H9 (cell line): ENCODE results near the gene DLL3. TPM values are rescaled to one million over a fixed set of nuclear protein-coding genes. Genes with fewer than 3 reads are reported as not detected.
A peak's percentile ranks its signal among the peaks of the same experiment; 100 is the strongest.

ENCODE experiments used
- DNase-seq: peaks from one replicate; pipeline ENCODE4 v3.0.0-alpha.2; 2017
- H2AFZ ChIP-seq: one replicate; pipeline ENCODE4 v1.6.1; 2013; ENCODE audit warnings: mild to moderate bottlenecking, low read length, control low read depth, moderate library complexity
- H2AK5ac ChIP-seq: 2 replicates; pipeline ENCODE4 v1.6.1; 2013; ENCODE audit warnings: low read length, control low read depth, mixed read lengths; ENCODE audit not compliant: insufficient read length
- H2BK120ac ChIP-seq: one replicate; pipeline ENCODE4 v1.6.1; 2013; ENCODE audit warnings: low read depth, mild to moderate bottlenecking, low read length, control low read depth, inconsistent platforms; ENCODE audit not compliant: poor library complexity, severe bottlenecking
- H2BK12ac ChIP-seq: 2 replicates; pipeline ENCODE4 v1.6.1; 2013; ENCODE audit warnings: low read length, control low read depth, mixed read lengths, low read depth; ENCODE audit not compliant: insufficient read length
- H2BK15ac ChIP-seq: 2 replicates; pipeline ENCODE4 v1.6.1; 2013; ENCODE audit warnings: low read depth, low read length, control low read depth
- H2BK20ac ChIP-seq: one replicate; pipeline ENCODE4 v1.6.1; 2013; ENCODE audit warnings: low read depth, mild to moderate bottlenecking, low read length, control low read depth, inconsistent platforms; ENCODE audit not compliant: poor library complexity, severe bottlenecking
- H2BK5ac ChIP-seq: 2 replicates; pipeline ENCODE4 v1.6.1; 2013; ENCODE audit warnings: low read length, control low read depth, mixed read lengths; ENCODE audit not compliant: insufficient read length
- H3K14ac ChIP-seq: 2 replicates; pipeline ENCODE4 v1.6.1; 2013; ENCODE audit warnings: low read length, control low read depth; ENCODE audit not compliant: insufficient read depth
- H3K18ac ChIP-seq: 2 replicates; pipeline ENCODE4 v1.6.1; 2013; ENCODE audit warnings: low read depth, mild to moderate bottlenecking, mixed read lengths, low read length, control low read depth; ENCODE audit not compliant: insufficient read length
- H3K23ac ChIP-seq: 2 replicates; pipeline ENCODE4 v1.6.1; 2013; ENCODE audit warnings: low read length, control low read depth, mixed read lengths, low read depth; ENCODE audit not compliant: insufficient read length
- H3K23me2 ChIP-seq: 2 replicates; pipeline ENCODE4 v1.6.1; 2013; ENCODE audit warnings: low read depth, mild to moderate bottlenecking, mixed read lengths, low read length, control low read depth; ENCODE audit not compliant: insufficient read length, poor library complexity, severe bottlenecking
- H3K27ac ChIP-seq: 2 replicates; pipeline ENCODE4 v1.5.1; 2013; ENCODE audit warnings: low read length, control low read depth, mixed read lengths, low read depth; ENCODE audit not compliant: insufficient read length
- H3K27me3 ChIP-seq: 2 replicates; pipeline ENCODE4 v1.6.1; 2013; ENCODE audit warnings: low read length, control low read depth, inconsistent platforms; ENCODE audit not compliant: insufficient read depth
- H3K4ac ChIP-seq: 2 replicates; pipeline ENCODE4 v1.6.1; 2013; ENCODE audit warnings: low read depth, mild to moderate bottlenecking, control low read depth, inconsistent platforms, low read length, moderate library complexity
- H3K4me1 ChIP-seq: 2 replicates; pipeline ENCODE4 v1.6.1; 2013; ENCODE audit warnings: low read length, control low read depth, inconsistent platforms; ENCODE audit not compliant: insufficient read depth
- H3K4me2 ChIP-seq: 2 replicates; pipeline ENCODE4 v1.6.1; 2013; ENCODE audit warnings: low read length, control low read depth, mixed read lengths; ENCODE audit not compliant: insufficient read length, insufficient read depth
- H3K56ac ChIP-seq: 2 replicates; pipeline ENCODE4 v1.6.1; 2013; ENCODE audit warnings: low read depth, mild to moderate bottlenecking, mixed read lengths, low read length, control low read depth; ENCODE audit not compliant: insufficient read length
- H3K79me1 ChIP-seq: 2 replicates; pipeline ENCODE4 v1.6.1; 2013; ENCODE audit warnings: low read depth, mild to moderate bottlenecking, moderate library complexity, low read length, control low read depth, inconsistent platforms; ENCODE audit not compliant: insufficient read depth, poor library complexity, severe bottlenecking
- H3K79me2 ChIP-seq: 2 replicates; pipeline ENCODE4 v1.6.1; 2013; ENCODE audit warnings: low read length, control low read depth, inconsistent platforms; ENCODE audit not compliant: insufficient read depth
- H3K9ac ChIP-seq: 2 replicates; pipeline ENCODE4 v1.6.1; 2013; ENCODE audit warnings: low read length, control low read depth, mixed read lengths; ENCODE audit not compliant: insufficient read length; ENCODE audit errors: extremely low read depth
- H3K9me3 ChIP-seq: one replicate; pipeline ENCODE4 v1.6.1; 2013; ENCODE audit warnings: low read depth, low read length, inconsistent platforms; ENCODE audit not compliant: control insufficient read depth
- H3T11ph ChIP-seq: one replicate; pipeline ENCODE4 v1.6.1; 2013; ENCODE audit warnings: mild to moderate bottlenecking, low read length, control low read depth, inconsistent platforms
- H4K20me1 ChIP-seq: one replicate; pipeline ENCODE4 v1.6.1; 2013; ENCODE audit not compliant: control insufficient read depth, insufficient read length, insufficient read depth
- H4K5ac ChIP-seq: 2 replicates; pipeline ENCODE4 v1.6.1; 2013; ENCODE audit warnings: low read depth, mild to moderate bottlenecking, mixed read lengths, low read length, control low read depth; ENCODE audit not compliant: insufficient read length
- H4K8ac ChIP-seq: replicated peaks from 2 replicates; pipeline ENCODE4 v1.6.1; 2013; ENCODE audit warnings: low read length, control low read depth, mixed read lengths, low read depth; ENCODE audit not compliant: insufficient read length
- H4K91ac ChIP-seq: 2 replicates; pipeline ENCODE4 v1.6.1; 2013; ENCODE audit warnings: low read depth, mild to moderate bottlenecking, moderate library complexity, mixed read lengths, low read length, control low read depth; ENCODE audit not compliant: insufficient read length
- H3K27ac Mint-ChIP-seq, 3 experiments: 2 replicates in 2 of 3; 3 replicates in 1 of 3; pipeline ENCODE4 v1.8.0; 2020 to 2021; ENCODE audit warnings: mixed read lengths in 3 of 3, mild to moderate bottlenecking in 1 of 3, moderate library complexity in 1 of 3
- H3K27me3 Mint-ChIP-seq: 2 replicates; pipeline ENCODE4 v1.8.0; 2021; ENCODE audit warnings: low read depth, mild to moderate bottlenecking, moderate library complexity, mixed read lengths
- H3K36me3 Mint-ChIP-seq, 3 experiments: 2 replicates in 2 of 3; 3 replicates in 1 of 3; pipeline ENCODE4 v1.8.0; 2020 to 2021; ENCODE audit warnings: low read depth in 3 of 3, mixed read lengths in 3 of 3; ENCODE audit not compliant: insufficient read depth in 1 of 3
- H3K4me1 Mint-ChIP-seq, 2 experiments: 2 replicates each; pipeline ENCODE4 v1.8.0; 2020; ENCODE audit warnings: mixed read lengths in 2 of 2
- H3K4me3 Mint-ChIP-seq, 2 experiments: 2 replicates in 1 of 2; 3 replicates in 1 of 2; pipeline ENCODE4 v1.8.0; 2020 to 2021; ENCODE audit warnings: mild to moderate bottlenecking in 2 of 2, mixed read lengths in 2 of 2, moderate library complexity in 1 of 2
- H3K9me3 Mint-ChIP-seq, 2 experiments: 2 replicates in 1 of 2; 3 replicates in 1 of 2; pipeline ENCODE4 v1.8.0; 2020; ENCODE audit warnings: mild to moderate bottlenecking in 2 of 2, mixed read lengths in 2 of 2, moderate library complexity in 1 of 2
- CTCF ChIP-seq: fragments of 200-600 bp; sonication (generic); conservative IDR thresholded peaks from 3 replicates; pipeline ENCODE4 v1.8.0; 2021; ENCODE audit warnings: antibody characterized with exemption, mild to moderate bottlenecking
- WGBS: extraction: QIAGEN DNeasy Blood & Tissue Kit; methylation state at CpG from one replicate; pipeline ENCODE4 v1.1.7; 2013; ENCODE audit warnings: missing lambda C conversion rate, low lambda C conversion rate, mixed read lengths; ENCODE audit not compliant: insufficient read length; ENCODE audit errors: extremely low coverage; 5-methylcytosine and 5-hydroxymethylcytosine counted together
- total RNA-seq: library from RNA; stranded (reverse); gene quantifications from 2 replicates; pipeline ENCODE4 v1.2.1, GENCODE V29; 2021

DLL3 gene
- total RNA-seq, 1 experiment from 2014 or later = 2.5 TPM

- no CpG with 5 or more reads among the region's 5 CpGs for WGBS
- H3K18ac ChIP-seq = no peak overlapping the region
- Mint-ChIP-seq H3K27ac (no peak overlapping the region), H3K4me1 (0 out of 4 replicates have a peak, but pooled peaks cover 0 to 3% of the 10 kb centered on the region in 2 experiments), H3K36me3 (no peaks in the 10 kb centered on the region), H3K4me3 (no peak overlapping the region), H3K9me3 (no peaks in the 10 kb centered on the region), H3K27me3 (peaks cover 4% of the 10 kb centered on the region)
- H3K79me2 ChIP-seq = no peaks in the 10 kb centered on the region
- no peak for DNase-seq
- H3K23ac ChIP-seq = no peak overlapping the region
- H3K56ac ChIP-seq = no peak overlapping the region
- H3K79me1 ChIP-seq = no peaks in the 10 kb centered on the region
- H3K14ac ChIP-seq = no peak overlapping the region
- H2BK12ac ChIP-seq = no peak overlapping the region
- H2AFZ ChIP-seq = no peak overlapping the region
- H2BK5ac ChIP-seq = no peak overlapping the region
- H2BK120ac ChIP-seq = no peak overlapping the region
- no peaks in the 10 kb centered on the region for H3K4me1 ChIP-seq
- H3K9me3 ChIP-seq = no peaks in the 10 kb centered on the region
- no peak overlapping the region for H4K8ac ChIP-seq
- no peaks in the 10 kb centered on the region for H3K27me3 ChIP-seq
- H2BK20ac ChIP-seq = peak overlapping the region; percentile 26
- H3K27ac ChIP-seq = no peak overlapping the region
- H3K9ac ChIP-seq = no peak overlapping the region
- H3T11ph ChIP-seq = no peak overlapping the region
- H4K5ac ChIP-seq = no peak overlapping the region
- H3K4me2 ChIP-seq = no peak overlapping the region
- H3K23me2 ChIP-seq = no peaks in the 10 kb centered on the region
- H4K91ac ChIP-seq = no peak overlapping the region
- no peaks in the 10 kb centered on the region for H4K20me1 ChIP-seq
- no peak for TF ChIP-seq CTCF
- H2AK5ac ChIP-seq = no peak overlapping the region
- no peak overlapping the region for H3K4ac ChIP-seq
- no peak overlapping the region for H2BK15ac ChIP-seq
Observed at GRCh38 chr19:39550197-39550596, 51.5 kb downstream of the DLL3 start.
